Loucy (cell line): ENCODE measurements around the gene RABGAP1.

Experiments used
- EZH2phosphoT487 ChIP-seq: fragments of 200-600 bp; IDR thresholded peaks from 2 replicates; pipeline ENCODE4 v1.6.1; 2018; ENCODE audit warnings: antibody characterized with exemption, mild to moderate bottlenecking, moderate library complexity, borderline replicate concordance
- TF ChIP-seq, protein P1 (sequence below): fragments of 200-600 bp; sonication (generic); conservative IDR thresholded peaks from 2 replicates; pipeline ENCODE4 v1.5.1; 2014; ENCODE audit warnings: mild to moderate bottlenecking, antibody characterized with exemption, low read length

DNA sequence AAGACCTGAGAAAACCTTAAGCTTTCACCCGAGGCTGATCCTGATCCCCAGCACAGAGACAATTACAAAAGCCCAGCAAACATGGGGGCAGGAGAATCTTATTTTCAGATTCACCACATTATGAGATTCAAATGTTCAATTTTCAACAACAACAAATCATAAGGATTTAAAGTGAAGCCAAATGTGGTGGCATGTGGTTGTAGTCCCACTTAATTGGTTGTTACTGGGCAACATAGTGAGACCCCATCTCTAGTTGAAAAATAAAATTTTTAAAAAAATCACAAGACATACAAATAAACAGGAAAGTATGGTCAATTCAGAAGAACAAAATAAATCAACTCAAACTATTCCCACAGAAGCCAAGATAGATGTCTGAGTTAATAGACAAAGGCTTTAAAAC, 3.9 kb upstream of the RABGAP1 start:
- TF ChIP-seq, protein P1, sequence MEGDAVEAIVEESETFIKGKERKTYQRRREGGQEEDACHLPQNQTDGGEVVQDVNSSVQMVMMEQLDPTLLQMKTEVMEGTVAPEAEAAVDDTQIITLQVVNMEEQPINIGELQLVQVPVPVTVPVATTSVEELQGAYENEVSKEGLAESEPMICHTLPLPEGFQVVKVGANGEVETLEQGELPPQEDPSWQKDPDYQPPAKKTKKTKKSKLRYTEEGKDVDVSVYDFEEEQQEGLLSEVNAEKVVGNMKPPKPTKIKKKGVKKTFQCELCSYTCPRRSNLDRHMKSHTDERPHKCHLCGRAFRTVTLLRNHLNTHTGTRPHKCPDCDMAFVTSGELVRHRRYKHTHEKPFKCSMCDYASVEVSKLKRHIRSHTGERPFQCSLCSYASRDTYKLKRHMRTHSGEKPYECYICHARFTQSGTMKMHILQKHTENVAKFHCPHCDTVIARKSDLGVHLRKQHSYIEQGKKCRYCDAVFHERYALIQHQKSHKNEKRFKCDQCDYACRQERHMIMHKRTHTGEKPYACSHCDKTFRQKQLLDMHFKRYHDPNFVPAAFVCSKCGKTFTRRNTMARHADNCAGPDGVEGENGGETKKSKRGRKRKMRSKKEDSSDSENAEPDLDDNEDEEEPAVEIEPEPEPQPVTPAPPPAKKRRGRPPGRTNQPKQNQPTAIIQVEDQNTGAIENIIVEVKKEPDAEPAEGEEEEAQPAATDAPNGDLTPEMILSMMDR = no peak
- TF ChIP-seq EZH2phosphoT487 = no peak
